ENCODE results near the gene TBC1D8. TPM values are rescaled to one million over a fixed set of nuclear protein-coding genes. Genes with fewer than 3 reads are reported as not detected.
A peak's percentile ranks its signal among the peaks of the same experiment; 100 is the strongest.

Gene TBC1D8
- total RNA-seq, 2 donors from 2014 or later = 63.8 to 111 TPM

DNA sequence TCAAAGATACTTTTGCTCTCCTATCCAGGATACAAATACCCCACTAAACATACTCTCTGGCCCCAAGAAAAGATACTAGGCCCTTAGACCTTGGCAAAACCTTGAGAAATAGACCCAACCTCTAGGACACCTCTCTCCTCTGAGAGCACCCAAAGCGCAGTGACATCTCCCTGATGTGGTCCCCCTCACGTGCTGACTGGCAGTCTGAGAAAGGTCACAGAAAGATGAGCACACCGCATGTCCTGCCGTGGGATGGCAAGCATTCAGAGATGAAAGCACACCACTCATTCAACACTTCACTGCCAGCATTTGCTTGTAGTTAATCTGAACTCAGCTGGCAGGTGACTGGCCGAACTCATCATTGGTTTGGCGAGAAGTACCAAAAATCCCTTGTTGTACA lies 6.1 kb upstream of the TBC1D8 start:
- TF ChIP-seq, protein P1, sequence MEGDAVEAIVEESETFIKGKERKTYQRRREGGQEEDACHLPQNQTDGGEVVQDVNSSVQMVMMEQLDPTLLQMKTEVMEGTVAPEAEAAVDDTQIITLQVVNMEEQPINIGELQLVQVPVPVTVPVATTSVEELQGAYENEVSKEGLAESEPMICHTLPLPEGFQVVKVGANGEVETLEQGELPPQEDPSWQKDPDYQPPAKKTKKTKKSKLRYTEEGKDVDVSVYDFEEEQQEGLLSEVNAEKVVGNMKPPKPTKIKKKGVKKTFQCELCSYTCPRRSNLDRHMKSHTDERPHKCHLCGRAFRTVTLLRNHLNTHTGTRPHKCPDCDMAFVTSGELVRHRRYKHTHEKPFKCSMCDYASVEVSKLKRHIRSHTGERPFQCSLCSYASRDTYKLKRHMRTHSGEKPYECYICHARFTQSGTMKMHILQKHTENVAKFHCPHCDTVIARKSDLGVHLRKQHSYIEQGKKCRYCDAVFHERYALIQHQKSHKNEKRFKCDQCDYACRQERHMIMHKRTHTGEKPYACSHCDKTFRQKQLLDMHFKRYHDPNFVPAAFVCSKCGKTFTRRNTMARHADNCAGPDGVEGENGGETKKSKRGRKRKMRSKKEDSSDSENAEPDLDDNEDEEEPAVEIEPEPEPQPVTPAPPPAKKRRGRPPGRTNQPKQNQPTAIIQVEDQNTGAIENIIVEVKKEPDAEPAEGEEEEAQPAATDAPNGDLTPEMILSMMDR (IDR thresholded peaks at IDR 0.05) = no peak
- TF ChIP-seq POLR2A (IDR thresholded peaks at IDR 0.05) = no peak
- H3K9me3 ChIP-seq = no peaks in the 10 kb centered on the region
- H3K27ac ChIP-seq = no peak overlapping the region
- no peaks in the 10 kb centered on the region for H3K36me3 ChIP-seq (replicated peaks in 1 of 2; ENCODE audit: insufficient read depth in 1 of 2, low read depth in 2 of 2)
- peaks cover 26% of the 10 kb centered on the region for H3K4me1 ChIP-seq
- intact Hi-C loops (cut with DNase I) = loop anchor here (10.0 kb wide), 1 partner anchor 122 kb away; no protein-coding TSS in a partner anchor
- no peak overlapping the region for H3K4me3 ChIP-seq
- DNase-seq = no peak
- no peaks in the 10 kb centered on the region for H3K27me3 ChIP-seq
- WGBS, 2 donors = 83 to 93% methylated on average over 6 of the region's 6 CpGs
- ATAC-seq = no peak

DNA sequence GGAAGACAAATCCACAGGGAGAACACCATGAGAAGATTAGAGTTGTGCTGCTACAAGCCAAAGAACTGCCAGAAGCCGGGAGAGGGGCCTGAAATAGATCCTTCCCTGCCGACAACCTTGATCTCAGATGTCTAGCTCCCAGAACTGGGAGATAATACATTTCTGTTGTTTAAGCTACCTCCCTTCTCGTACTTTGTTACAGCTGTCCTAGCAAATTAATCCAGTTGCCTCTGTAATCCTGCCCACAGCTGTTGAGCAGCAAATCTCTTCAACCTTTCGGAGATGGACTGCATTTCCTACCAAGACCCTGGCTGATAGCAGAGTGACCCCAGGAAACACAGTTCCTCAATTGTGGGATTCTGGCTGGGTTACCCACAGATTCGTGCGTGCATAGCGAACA lies 2.6 kb upstream of the TBC1D8 start:
- Histone ChIP-seq H3K9me3 (no peaks in the 10 kb centered on the region), H3K27me3 (no peaks in the 10 kb centered on the region), H3K4me3 (no peak overlapping the region), H3K27ac (peak overlapping the region in 1 of 4 donors; percentile 3), H3K36me3 (replicated peaks in 1 of 2; ENCODE audit: insufficient read depth in 1 of 2, low read depth in 2 of 2) (no peaks in the 10 kb centered on the region), H3K4me1 (peaks cover 38% of the 10 kb centered on the region)
- no peak for DNase-seq
- 50 to 64% methylated on average over 7 of the region's 7 CpGs for WGBS, 2 donors
- no peak for ATAC-seq
- TF ChIP-seq, protein P1 (IDR thresholded peaks at IDR 0.05) = no peak
- no peak for TF ChIP-seq POLR2A (IDR thresholded peaks at IDR 0.05)
- intact Hi-C loops (cut with DNase I) = loop anchor here (10.0 kb wide), 1 partner anchor 119 kb away; no protein-coding TSS in a partner anchor

DNA sequence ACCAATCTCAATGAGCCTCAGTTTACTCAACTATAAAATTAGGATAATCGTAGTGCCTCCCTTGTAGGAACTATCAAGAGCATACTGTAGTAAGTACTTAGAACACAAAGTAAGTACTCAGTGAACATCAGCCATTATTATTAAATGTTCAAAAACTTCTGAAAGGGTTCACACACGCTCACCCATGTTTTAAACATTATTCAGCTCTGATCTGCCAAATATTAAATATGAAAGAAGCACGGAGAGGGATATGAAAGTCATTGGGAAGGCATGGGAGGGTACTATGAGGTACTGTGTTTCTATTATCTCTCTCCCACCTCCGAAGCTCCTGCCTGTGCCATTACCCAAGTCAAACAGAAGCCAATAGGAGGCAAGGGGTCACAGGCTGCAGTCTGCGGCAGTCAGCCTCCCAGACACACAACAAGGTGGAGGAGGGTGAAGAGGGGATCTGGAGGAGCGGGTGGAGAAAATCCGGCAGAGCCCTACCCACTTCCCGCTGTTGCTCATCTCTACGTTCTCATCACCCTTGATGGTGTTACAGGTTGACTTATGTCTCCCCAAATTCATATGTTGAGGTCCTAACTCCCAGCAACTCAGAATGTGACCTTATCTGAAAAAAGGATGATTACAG lies 2.0 kb upstream of the TBC1D8 start:
- DNase-seq (no peak), ATAC-seq (no peak)
- WGBS, 2 donors = 67 to 74% methylated on average over 9 of the region's 9 CpGs
- TF ChIP-seq, protein P1 (IDR thresholded peaks at IDR 0.05) = peak in 1 of 7 experiments; percentile 0
- TF ChIP-seq POLR2A (IDR thresholded peaks at IDR 0.05) = no peak
- Histone ChIP-seq H3K4me3 (no peak overlapping the region), H3K27me3 (no peaks in the 10 kb centered on the region), H3K27ac (peak overlapping the region in 2 of 4 donors; percentile 23 to 81), H3K9me3 (no peaks in the 10 kb centered on the region), H3K4me1 (peaks cover 44% of the 10 kb centered on the region), H3K36me3 (replicated peaks in 1 of 2; ENCODE audit: insufficient read depth in 1 of 2, low read depth in 2 of 2) (no peaks in the 10 kb centered on the region)
- intact Hi-C loops (cut with DNase I) = loop anchor here (10.0 kb wide), 1 partner anchor 118 kb away; no protein-coding TSS in a partner anchor

DNA sequence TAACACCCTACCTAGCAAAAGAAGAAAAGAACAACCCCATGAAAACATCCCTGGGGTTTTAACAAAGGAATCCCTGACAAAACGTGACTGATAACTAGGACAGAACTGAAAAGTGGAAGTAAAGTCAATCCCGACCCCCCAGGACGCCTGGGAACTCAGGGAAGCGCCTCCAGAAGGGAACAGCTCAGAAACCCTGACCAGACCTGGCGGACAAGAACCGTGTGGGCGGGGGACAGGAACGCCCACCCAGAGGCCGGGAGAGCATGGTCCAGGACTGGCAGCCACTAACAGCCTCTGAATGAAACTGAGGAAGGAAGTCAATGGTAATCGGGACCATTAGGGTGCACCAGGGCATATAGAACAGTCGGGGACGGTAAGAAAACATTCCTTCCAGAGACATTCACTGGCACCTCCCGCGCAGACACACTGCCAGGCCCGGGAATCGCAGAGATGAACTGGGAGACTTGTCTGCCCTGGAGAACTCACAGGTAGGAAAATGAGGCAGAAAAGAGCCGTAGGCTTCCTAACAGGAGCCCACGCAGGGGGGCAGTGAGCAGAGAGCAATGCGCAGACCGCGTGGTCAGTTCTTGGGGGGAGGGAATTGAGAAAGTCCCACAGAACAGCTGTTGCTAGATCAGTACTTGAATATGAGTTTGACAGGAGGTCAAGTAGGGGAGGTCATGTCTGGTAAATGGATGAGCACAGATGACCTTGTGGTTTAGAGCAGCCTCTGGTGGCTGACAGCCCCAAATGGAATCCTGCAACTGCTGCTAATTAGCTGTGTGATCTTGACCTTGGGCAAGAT lies 1.3 kb upstream of the TBC1D8 start:
- DNase-seq (peak; percentile 45 to 59 (median 51)), ATAC-seq (no peak)
- 21 to 35% methylated on average over 19 to 21 of the region's 21 CpGs for WGBS, 2 donors
- Histone ChIP-seq H3K27me3 (no peaks in the 10 kb centered on the region), H3K9me3 (no peaks in the 10 kb centered on the region), H3K27ac (peak overlapping the region in 3 of 4 donors; percentile 81 to 91 (median 84)), H3K36me3 (replicated peaks in 1 of 2; ENCODE audit: insufficient read depth in 1 of 2, low read depth in 2 of 2) (no peaks in the 10 kb centered on the region), H3K4me3 (no peak overlapping the region), H3K4me1 (peaks cover 51% of the 10 kb centered on the region)
- intact Hi-C loops (cut with DNase I) = loop anchor here (10.0 kb wide), 1 partner anchor 118 kb away; no protein-coding TSS in a partner anchor
- TF ChIP-seq POLR2A (IDR thresholded peaks at IDR 0.05) = no peak
- TF ChIP-seq, protein P1 (IDR thresholded peaks at IDR 0.05) = peak; percentile 28 to 81 (median 76)

All from body of pancreas (tissue), 4 donors.